HG02759 (cell line): ENCODE results near the gene COL2A1.

Source experiments
- ATAC-seq: cut with Tn5 transposase; IDR thresholded peaks from one replicate; pipeline ENCODE4 v1.9.1; 2021; ENCODE audit warnings: mild to moderate bottlenecking, moderate library complexity; ENCODE audit not compliant: unreplicated experiment

The COL2A1 gene

GRCh38 chr12:47949441-47950341 lies 54.6 kb downstream of the COL2A1 start:
- ATAC-seq = no peak

DNA sequence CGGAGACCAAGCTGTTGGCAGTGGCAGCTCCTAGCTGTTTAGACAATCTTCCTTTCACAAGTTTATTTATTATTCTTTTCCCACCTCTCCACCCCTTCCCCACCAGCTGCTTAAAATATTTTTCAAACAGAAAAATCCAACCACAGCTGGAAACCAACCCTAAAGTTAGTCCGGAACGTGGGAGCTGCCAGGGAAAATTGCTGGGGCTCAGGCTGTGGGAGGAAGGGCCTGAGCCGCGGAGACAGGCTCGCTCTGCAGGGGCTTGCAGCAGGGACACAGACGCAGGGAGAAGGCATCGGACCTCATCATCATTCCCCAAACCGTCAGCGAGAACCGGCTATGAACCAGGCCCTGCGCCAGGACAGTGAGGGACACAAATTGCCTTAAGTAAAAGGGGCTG lies 56.9 kb downstream of the COL2A1 start:
- no peak for ATAC-seq

GRCh38 chr12:47946413-47947323 lies 57.6 kb downstream of the COL2A1 start:
- ATAC-seq = no peak

- no peak for ATAC-seq
Measured at GRCh38 chr12:47945341-47945728, 58.9 kb downstream of the COL2A1 start.

DNA sequence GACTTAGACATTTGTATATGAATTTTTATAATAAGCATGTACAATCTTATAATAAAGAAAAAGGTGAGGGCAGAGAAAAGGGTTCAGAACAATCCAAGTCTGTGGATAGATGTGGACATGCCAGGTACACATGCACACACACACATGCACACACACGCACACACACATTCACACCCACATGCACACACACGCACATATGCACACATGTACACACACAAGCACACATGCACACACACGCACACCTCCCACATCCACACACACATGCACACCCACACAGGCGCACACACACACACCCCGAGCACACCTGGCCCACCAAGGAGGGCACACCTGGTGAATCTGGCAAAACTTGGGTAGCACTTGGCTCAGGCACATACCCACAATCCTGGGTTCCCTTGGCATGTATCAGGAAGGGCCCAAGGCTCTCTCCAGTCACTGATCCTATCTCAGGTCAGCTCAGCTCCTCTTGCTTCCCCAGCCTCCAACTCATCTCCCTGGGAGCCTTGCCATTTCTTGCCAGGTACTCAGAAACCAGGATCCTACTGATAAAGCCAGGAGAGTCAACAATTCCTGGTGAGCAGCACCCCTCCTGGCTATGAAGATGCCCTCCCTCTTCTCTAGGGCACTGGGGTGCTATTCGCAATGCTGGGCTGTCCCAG lies 59.5 kb downstream of the COL2A1 start:
- ATAC-seq = no peak

DNA sequence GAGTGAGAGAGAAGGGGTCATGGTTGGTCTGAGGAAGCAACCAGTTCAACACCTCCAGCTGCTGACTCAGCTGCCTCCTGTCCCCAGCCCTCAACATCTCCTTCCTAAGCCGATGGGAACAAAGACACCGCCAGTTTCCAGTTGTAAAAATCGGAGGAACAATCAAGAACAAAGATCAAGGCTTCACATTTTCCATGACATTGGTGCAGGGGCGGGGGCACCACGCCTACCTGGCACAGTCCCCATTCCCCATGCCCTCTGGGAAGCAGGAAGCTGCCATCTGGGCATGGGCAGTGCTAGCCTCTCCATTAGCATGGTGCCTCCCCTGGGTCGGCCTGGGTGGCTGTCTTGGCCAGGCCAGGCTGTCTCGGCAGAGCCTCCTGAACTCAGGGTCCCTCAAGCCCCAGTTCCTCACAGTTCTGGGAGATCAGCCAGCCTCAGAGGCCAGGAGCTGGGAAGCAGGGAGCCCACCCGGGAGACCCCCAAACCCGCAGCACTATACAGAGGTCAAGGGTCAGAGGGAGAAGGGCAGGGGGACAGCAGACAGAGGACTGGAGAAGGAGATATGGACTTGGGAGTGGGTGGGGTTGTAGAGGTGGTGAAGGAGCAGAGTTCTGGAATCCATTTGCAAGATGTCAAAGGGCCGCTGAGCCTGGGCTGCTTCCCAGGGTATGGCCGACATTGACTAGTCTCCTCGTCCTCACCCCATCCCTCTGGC lies 60.5 kb downstream of the COL2A1 start:
- ATAC-seq = no peak

DNA sequence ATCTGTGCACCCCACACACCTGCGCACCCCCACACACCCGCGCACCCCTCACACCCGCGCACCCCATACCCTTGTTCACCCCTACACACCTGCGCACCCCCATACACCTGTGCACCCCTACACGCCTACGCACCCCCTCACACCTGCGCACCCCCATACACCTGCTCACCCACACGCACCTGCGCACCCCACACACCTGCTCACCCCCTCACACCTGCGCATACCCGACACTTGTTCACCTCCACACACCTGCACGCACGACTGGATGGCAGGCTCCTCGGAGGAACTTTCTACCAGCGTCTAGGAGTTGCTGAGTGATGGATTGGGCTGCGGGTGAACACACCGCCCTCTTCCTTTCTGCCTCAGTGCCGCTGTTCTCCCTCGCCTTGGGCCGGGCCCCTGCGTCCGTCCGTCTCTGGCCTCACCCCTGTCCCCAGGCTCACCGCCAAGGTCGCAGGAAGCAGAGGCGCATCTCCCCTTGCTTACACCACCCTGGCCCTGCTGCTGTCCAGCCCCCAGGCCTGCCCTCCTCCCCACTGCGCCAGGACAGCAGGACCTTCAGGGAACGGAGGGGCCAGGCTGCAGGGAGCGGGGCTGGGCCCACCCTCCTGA lies 61.6 kb downstream of the COL2A1 start:
- ATAC-seq = no peak

DNA sequence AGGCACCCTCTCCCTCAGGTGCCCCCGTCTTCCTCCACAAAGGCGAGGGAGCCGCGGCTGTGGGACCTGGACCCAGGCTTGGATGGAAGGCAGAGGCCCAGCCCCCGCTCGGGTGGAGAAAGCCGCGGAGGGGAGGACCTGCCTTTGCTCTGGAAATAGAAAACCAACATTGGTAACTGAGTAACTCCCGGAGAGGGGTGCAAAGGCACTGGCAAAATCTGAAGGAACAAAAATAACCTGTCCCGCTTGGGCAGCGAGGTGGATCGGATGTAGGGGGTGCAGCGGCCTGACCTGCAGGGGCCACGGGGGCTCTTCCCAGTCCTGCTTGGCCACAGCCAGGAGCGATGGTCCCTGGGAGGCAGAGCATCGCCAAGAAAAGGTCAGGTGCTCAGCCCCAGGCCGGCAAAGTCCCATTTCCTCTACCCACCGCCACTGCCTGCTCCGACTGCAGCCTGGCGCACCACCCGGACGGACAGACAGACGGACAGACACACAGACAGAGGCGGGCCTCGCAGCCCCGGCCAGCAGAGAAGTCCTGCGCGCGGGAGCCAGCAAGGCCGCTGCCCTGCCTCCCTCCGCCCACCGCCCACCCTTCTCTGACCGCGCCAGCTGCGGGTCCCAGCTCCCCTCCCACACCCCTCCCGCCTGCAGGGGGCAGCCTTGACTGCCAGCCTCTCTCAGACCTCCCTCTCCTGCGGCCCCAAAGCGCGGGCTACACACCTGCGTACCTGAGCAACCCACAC lies 62.2 kb downstream of the COL2A1 start:
- ATAC-seq = no peak

DNA sequence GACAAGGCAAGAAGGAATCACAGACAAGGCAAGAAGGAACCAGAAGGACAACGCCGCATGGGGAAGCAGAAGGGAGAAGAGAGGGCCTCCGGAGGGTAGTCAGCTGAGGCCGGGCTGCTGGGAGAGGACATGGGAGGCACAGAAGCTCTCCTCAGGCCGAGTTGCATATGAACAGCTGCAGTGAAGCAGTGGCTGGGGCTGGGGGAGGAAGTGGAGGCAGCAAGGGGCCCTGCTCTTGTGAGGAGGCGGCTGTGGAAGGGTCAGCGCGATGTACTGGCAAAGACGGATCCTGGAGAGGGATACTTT lies 62.8 kb downstream of the COL2A1 start:
- ATAC-seq = no peak

GRCh38 chr12:47940773-47941474 lies 63.4 kb downstream of the COL2A1 start:
- no peak for ATAC-seq

GRCh38 chr12:47939009-47939601 lies 65.2 kb downstream of the COL2A1 start:
- no peak for ATAC-seq

- ATAC-seq = no peak
Measured at GRCh38 chr12:47938594-47938993, 65.7 kb downstream of the COL2A1 start.

GRCh38 chr12:47938093-47938492 lies 66.2 kb downstream of the COL2A1 start:
- no peak for ATAC-seq

DNA sequence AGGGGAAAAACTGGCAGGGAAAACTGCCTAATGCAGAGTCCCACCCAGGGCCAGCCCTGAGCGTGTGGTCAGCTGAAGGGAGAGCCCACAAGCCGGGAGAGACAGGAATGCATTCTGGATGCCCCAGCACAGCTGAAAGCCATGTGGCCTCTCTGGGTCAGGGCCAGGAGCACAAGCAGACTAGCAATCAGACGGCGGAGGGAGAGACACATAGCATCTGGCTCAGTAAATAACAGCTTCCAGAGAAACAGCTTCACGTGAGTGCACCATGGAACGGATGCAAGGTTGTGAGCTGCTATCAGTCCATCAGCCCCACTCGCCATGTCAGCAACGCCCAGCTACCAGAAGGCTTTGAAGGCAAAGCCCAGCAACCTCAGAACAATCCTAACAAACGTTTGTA lies 69.1 kb downstream of the COL2A1 start:
- ATAC-seq = no peak

- no peak for ATAC-seq
Measured at GRCh38 chr12:47931187-47931586, 73.1 kb downstream of the COL2A1 start.

- no peak for ATAC-seq
Measured at GRCh38 chr12:47930634-47931033, 73.6 kb downstream of the COL2A1 start.

DNA sequence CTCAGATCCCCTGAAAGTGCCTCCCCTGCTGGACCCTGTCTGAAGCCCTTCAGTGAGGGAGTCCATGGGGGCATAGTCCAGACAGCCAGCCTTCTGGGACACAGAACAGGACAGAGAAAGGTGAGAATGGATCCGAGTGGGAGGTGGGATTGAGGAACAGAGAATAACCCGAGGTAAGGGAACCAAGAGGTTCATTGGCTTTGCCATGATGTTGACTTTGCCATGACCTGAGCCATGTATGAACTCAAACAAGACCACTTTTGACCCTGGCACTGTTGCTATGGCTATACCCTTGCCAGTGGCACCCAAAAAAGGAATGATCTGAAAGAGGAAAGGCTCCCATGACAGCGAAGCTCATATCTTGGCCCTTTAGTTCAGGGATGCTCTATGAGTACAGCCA lies 76.9 kb downstream of the COL2A1 start:
- ATAC-seq = no peak
